PC-3 (cell line): ENCODE data around the gene FRMD5. TPM values are rescaled to one million over a fixed set of nuclear protein-coding genes. Genes with fewer than 3 reads are reported as not detected.

Experiments used
- ATAC-seq: fragments of 200-7000 bp; cut with Tn5 transposase; 2 replicates; pipeline ENCODE4 v1.9.1; 2020; ENCODE audit warnings: mild to moderate bottlenecking, moderate library complexity
- BruUV-seq: library from RNA; stranded (reverse); fragments of 400-500 nt; replicated peaks from 2 replicates; lab custom pipeline; 2021; lab: Mats Ljungman, UMichigan
- CTCF ChIA-PET: fragments of 300-600 bp; sonication (Branson Sonifier 250); formaldehyde crosslinking; loops from one replicate; lab custom pipeline; 2022; ENCODE audit warnings: antibody characterized with exemption; lab: Charles Lee
- POLR2A ChIA-PET: fragments of 300-600 bp; sonication (Branson Sonifier 250); formaldehyde crosslinking; loops from one replicate; lab custom pipeline; 2022; ENCODE audit warnings: antibody characterized with exemption; ENCODE audit not compliant: unreplicated experiment; lab: Charles Lee
- DNase-seq: peaks from one replicate; pipeline ENCODE4 v3.0.0-alpha.2; 2015
- H2AFZ ChIP-seq: fragments of 300-600 bp; sonication (generic); 2 replicates; pipeline ENCODE4 v1.6.0; 2016; ENCODE audit warnings: antibody characterized with exemption, low read length
- H3F3A ChIP-seq: fragments of 300-600 bp; sonication (generic); one replicate; pipeline ENCODE4 v1.6.0; 2017; ENCODE audit warnings: antibody characterized with exemption, low read length, control low read depth, mild to moderate bottlenecking; ENCODE audit not compliant: unreplicated experiment
- H3K27ac ChIP-seq: fragments of 300-600 bp; sonication (generic); 2 replicates; pipeline ENCODE4 v1.5.1; 2016; ENCODE audit warnings: mild to moderate bottlenecking, low read length
- H3K27me3 ChIP-seq: fragments of 300-600 bp; sonication (generic); 2 replicates; pipeline ENCODE4 v1.6.1; 2016; ENCODE audit warnings: low read length, mixed read lengths
- H3K36me3 ChIP-seq: fragments of 300-600 bp; sonication (generic); 2 replicates; pipeline ENCODE4 v1.6.1; 2016; ENCODE audit warnings: low read depth, mixed run types, low read length, mixed read lengths
- H3K4me1 ChIP-seq: fragments of 300-600 bp; sonication (generic); 2 replicates; pipeline ENCODE4 v1.5.1; 2016; ENCODE audit warnings: low read length; ENCODE audit not compliant: insufficient read depth
- H3K4me2 ChIP-seq: fragments of 300-600 bp; sonication (generic); 2 replicates; pipeline ENCODE4 v1.6.0; 2016; ENCODE audit warnings: low read length
- H3K4me3 ChIP-seq: fragments of 300-600 bp; sonication (generic); 2 replicates; pipeline ENCODE4 v1.5.1; 2016; ENCODE audit warnings: mild to moderate bottlenecking, low read length, mixed read lengths
- H3K79me2 ChIP-seq: fragments of 300-600 bp; sonication (generic); 2 replicates; pipeline ENCODE4 v1.6.1; 2017; ENCODE audit warnings: low read length, mixed read lengths
- H3K9ac ChIP-seq: fragments of 300-600 bp; sonication (generic); 2 replicates; pipeline ENCODE4 v1.6.0; 2016; ENCODE audit warnings: mild to moderate bottlenecking, low read length
- H3K9me2 ChIP-seq: fragments of 300-600 bp; sonication (generic); replicated peaks from 2 replicates; pipeline ENCODE4 v1.6.1; 2016; ENCODE audit warnings: mixed run types, low read length, mixed read lengths
- H3K9me3 ChIP-seq: fragments of 300-600 bp; sonication (generic); 2 replicates; pipeline ENCODE4 v1.6.1; 2016; ENCODE audit warnings: low read length, mixed read lengths
- H4K20me1 ChIP-seq: fragments of 300-600 bp; sonication (generic); 2 replicates; pipeline ENCODE4 v1.6.1; 2016; ENCODE audit warnings: low read length, mixed read lengths
- CTCF ChIP-seq: fragments of 300-600 bp; sonication (generic); conservative IDR thresholded peaks from 2 replicates; pipeline ENCODE4 v1.5.1; 2017; ENCODE audit warnings: antibody characterized with exemption, low read depth, mild to moderate bottlenecking, low read length
- EZH2 ChIP-seq: fragments of 300-600 bp; sonication (generic); IDR thresholded peaks from one replicate; pipeline ENCODE4 v1.6.1; 2017; ENCODE audit warnings: antibody characterized with exemption, mild to moderate bottlenecking, low read length; ENCODE audit not compliant: unreplicated experiment
- EZH2phosphoT487 ChIP-seq: fragments of 300-600 bp; sonication (generic); IDR thresholded peaks from 2 replicates; pipeline ENCODE4 v1.6.1; 2018; ENCODE audit warnings: mild to moderate bottlenecking, antibody characterized with exemption, low read length, borderline replicate concordance
- intact Hi-C: fragments of 100-400 bp; cut with micrococcal nuclease; formaldehyde crosslinking; loops from 2 replicates; pipeline ENCODE4 v1.9.0; 2023
- total RNA-seq: library from RNA; depleted of rRNA; stranded (reverse); fragments of >200 nt; gene quantifications from 2 replicates; pipeline ENCODE4 v1.2.3, GENCODE V29; 2014; rRNA removed

The FRMD5 gene
- total RNA-seq, 1 experiment from 2014 or later = 8.7 TPM

- POLR2A ChIA-PET = interaction anchor here (0.6 kb wide), 2 partner anchors 12 to 21 kb away, joined by 10 read pairs; partner anchors contain the start of gene SERINC4
- Histone ChIP-seq H3K9me2 (no peaks in the 10 kb centered on the region), H3K36me3 (peaks cover 11% of the 10 kb centered on the region), H3K27me3 (no peaks in the 10 kb centered on the region), H3K4me2 (peak overlapping the region; percentile 23), H4K20me1 (no peaks in the 10 kb centered on the region), H3K79me2 (peaks cover 71% of the 10 kb centered on the region), H3K4me1 (peaks cover 20% of the 10 kb centered on the region), H3K27ac (no peak overlapping the region), H3K4me3 (peak overlapping the region; percentile 24; the same call in 1 of the 2 replicates), H3K9me3 (no peaks in the 10 kb centered on the region), H3K9ac (no peak overlapping the region), H2AFZ (no peak overlapping the region), H3F3A (no peaks in the 10 kb centered on the region)
- intact Hi-C loops = loop anchor here (10.0 kb wide), 1 partner anchor 603 kb away; the partner anchor contains the start of gene CTDSPL2
- CTCF ChIA-PET = interaction anchor here (0.7 kb wide), 1 partner anchor 281 kb away, joined by 6 read pairs; no protein-coding TSS in a partner anchor
- no peak for ATAC-seq
- no TSS peak for BruUV-seq
- DNase-seq = no peak
- TF ChIP-seq EZH2 (no peak), EZH2phosphoT487 (no peak), CTCF (no peak)
These were observed 373.6 kb downstream of the FRMD5 start for GRCh38 chr15:43821505-43821904.

Other genes with a start within 250 kb of the FRMD5 start
- gene GOLM2, start 93.4 kb upstream of the FRMD5 start, total RNA-seq = 58.8 and 72.2 TPM in 2 replicates
- gene CTDSPL2, start 232.4 kb upstream of the FRMD5 start, total RNA-seq = 49.2 and 98.0 TPM in 2 replicates